Osteocyte (in vitro differentiated cells): ENCODE results near the gene NKIRAS2. TPM values are rescaled to one million over a fixed set of nuclear protein-coding genes. Genes with fewer than 3 reads are reported as not detected.

Source experiments
- DNase-seq: peaks from one replicate; pipeline ENCODE4 v3.0.0; 2021; ENCODE audit warnings: mixed read lengths; ENCODE audit not compliant: unreplicated experiment; ENCODE audit errors: extremely low spot score
- H3K27ac Mint-ChIP-seq: one replicate; pipeline ENCODE4 v1.8.0; 2021; ENCODE audit warnings: mild to moderate bottlenecking, mixed read lengths; ENCODE audit not compliant: unreplicated experiment
- H3K27me3 Mint-ChIP-seq: one replicate; pipeline ENCODE4 v1.8.0; 2021; ENCODE audit warnings: mixed read lengths; ENCODE audit not compliant: unreplicated experiment
- H3K36me3 Mint-ChIP-seq: one replicate; pipeline ENCODE4 v1.8.0; 2021; ENCODE audit warnings: mixed read lengths; ENCODE audit not compliant: unreplicated experiment
- H3K4me1 Mint-ChIP-seq: one replicate; pipeline ENCODE4 v1.8.0; 2021; ENCODE audit warnings: mixed read lengths; ENCODE audit not compliant: unreplicated experiment
- H3K4me3 Mint-ChIP-seq: one replicate; pipeline ENCODE4 v1.8.0; 2021; ENCODE audit warnings: mild to moderate bottlenecking, moderate library complexity, mixed read lengths; ENCODE audit not compliant: unreplicated experiment
- H3K9me3 Mint-ChIP-seq: one replicate; pipeline ENCODE4 v1.8.0; 2021; ENCODE audit warnings: mixed read lengths; ENCODE audit not compliant: unreplicated experiment
- total RNA-seq: library from RNA; stranded (reverse); gene quantifications from 2 replicates; pipeline ENCODE4 v1.2.1, GENCODE V29; 2021
- TF ChIP-seq, protein P1 (sequence below): fragments of 200-600 bp; sonication (generic); IDR thresholded peaks from 2 replicates; pipeline ENCODE4 v1.5.0; 2021; ENCODE audit warnings: antibody characterized with exemption, mild to moderate bottlenecking, moderate library complexity

NKIRAS2 gene
- total RNA-seq, 1 donor from 2014 or later: 48.9 TPM

DNA sequence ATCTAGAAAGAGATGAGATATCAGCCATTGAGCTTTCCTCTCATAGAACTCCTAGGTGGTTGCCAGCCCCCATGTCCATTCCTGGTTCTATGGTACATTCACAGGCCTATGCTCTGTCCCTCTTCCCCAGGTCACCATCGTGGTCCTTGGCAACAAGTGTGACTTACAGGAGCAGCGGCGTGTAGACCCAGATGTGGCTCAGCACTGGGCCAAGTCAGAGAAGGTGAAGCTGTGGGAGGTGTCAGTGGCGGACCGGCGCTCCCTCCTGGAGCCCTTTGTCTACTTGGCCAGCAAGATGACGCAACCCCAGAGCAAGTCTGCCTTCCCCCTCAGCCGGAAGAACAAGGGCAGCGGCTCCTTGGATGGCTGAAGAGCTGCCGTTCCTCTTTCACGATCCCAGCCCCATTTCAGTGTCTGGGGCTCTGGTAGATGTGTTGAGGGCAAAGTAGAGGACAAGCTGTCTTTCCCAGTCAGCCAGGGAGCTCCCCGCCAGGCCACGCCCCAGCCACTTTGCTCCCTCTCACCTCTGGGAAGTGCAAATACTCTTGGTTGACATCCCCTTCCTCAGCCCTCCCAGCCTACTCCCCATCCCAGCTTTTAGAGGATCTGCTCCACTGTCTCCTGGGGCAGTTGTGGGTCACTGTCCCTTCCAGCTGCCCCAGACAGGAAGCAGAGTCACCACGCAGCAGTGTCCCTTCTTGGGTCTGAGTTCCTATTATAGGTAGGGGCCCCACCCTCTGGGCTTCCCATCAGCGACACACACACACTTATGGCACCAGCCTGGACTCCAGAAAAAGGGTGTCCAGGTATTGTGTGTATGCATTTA is 3.8 kb downstream of the NKIRAS2 start:
- H3K4me3 Mint-ChIP-seq: no peak overlapping the region
- peaks cover 11% of the 10 kb centered on the region for H3K36me3 Mint-ChIP-seq
- TF ChIP-seq, protein P1, sequence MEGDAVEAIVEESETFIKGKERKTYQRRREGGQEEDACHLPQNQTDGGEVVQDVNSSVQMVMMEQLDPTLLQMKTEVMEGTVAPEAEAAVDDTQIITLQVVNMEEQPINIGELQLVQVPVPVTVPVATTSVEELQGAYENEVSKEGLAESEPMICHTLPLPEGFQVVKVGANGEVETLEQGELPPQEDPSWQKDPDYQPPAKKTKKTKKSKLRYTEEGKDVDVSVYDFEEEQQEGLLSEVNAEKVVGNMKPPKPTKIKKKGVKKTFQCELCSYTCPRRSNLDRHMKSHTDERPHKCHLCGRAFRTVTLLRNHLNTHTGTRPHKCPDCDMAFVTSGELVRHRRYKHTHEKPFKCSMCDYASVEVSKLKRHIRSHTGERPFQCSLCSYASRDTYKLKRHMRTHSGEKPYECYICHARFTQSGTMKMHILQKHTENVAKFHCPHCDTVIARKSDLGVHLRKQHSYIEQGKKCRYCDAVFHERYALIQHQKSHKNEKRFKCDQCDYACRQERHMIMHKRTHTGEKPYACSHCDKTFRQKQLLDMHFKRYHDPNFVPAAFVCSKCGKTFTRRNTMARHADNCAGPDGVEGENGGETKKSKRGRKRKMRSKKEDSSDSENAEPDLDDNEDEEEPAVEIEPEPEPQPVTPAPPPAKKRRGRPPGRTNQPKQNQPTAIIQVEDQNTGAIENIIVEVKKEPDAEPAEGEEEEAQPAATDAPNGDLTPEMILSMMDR: no peak
- DNase-seq: no peak
- H3K27me3 Mint-ChIP-seq: no peaks in the 10 kb centered on the region
- H3K9me3 Mint-ChIP-seq: peaks cover 3% of the 10 kb centered on the region
- H3K27ac Mint-ChIP-seq: peak overlapping the region; percentile 86
- H3K4me1 Mint-ChIP-seq: peaks cover 33% of the 10 kb centered on the region

DNA sequence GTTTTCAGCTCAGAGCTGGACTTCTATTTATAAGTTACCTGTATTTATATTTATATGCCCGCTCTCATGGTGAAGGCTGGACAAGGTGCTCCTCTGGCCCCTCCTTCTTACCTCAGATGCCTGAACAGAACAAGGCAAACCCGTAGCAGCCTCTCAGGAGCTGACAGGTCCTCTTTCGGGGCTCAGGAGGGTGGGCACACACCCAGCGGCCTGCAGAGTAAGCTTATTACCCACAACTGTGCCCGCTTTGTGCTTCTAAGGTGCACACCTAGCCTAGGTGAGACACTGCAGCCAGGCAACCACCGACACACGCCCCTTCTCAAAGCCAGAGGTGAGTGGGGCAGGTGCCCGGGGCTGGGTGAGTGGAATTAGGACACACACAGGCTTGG is 5.3 kb downstream of the NKIRAS2 start:
- H3K4me1 Mint-ChIP-seq: peaks cover 26% of the 10 kb centered on the region
- no peak for DNase-seq
- no peak overlapping the region for H3K4me3 Mint-ChIP-seq

GRCh38 chr17:42025936-42026335 is 6.0 kb downstream of the NKIRAS2 start:
- Mint-ChIP-seq H3K9me3 (no peaks in the 10 kb centered on the region), H3K4me1 (peaks cover 19% of the 10 kb centered on the region), H3K27ac (no peak overlapping the region), H3K36me3 (peaks cover 11% of the 10 kb centered on the region), H3K4me3 (no peak overlapping the region), H3K27me3 (peaks cover 3% of the 10 kb centered on the region)
- DNase-seq: no peak
- TF ChIP-seq, protein P1: no peak

More for the DNA sequence above, 5.3 kb downstream of the NKIRAS2 start:
- Mint-ChIP-seq H3K36me3 (peaks cover 11% of the 10 kb centered on the region), H3K27ac (peak overlapping the region; percentile 86), H3K9me3 (no peaks in the 10 kb centered on the region), H3K27me3 (no peaks in the 10 kb centered on the region)
- TF ChIP-seq, protein P1: no peak

- H3K27me3 Mint-ChIP-seq: peaks cover 3% of the 10 kb centered on the region
Observed at GRCh38 chr17:42026857-42027589, 7.1 kb downstream of the NKIRAS2 start.

GRCh38 chr17:42027590-42027889 is 7.7 kb downstream of the NKIRAS2 start:
- no peak for DNase-seq
- TF ChIP-seq, protein P1: no peak
- no peaks in the 10 kb centered on the region for H3K9me3 Mint-ChIP-seq
- H3K4me3 Mint-ChIP-seq: no peak overlapping the region
- H3K4me1 Mint-ChIP-seq: peaks cover 10% of the 10 kb centered on the region
- H3K36me3 Mint-ChIP-seq: peaks cover 3% of the 10 kb centered on the region
- peaks cover 3% of the 10 kb centered on the region for H3K27me3 Mint-ChIP-seq
- H3K27ac Mint-ChIP-seq: no peak overlapping the region

More at GRCh38 chr17:42026857-42027589, 7.1 kb downstream of the NKIRAS2 start:
- no peaks in the 10 kb centered on the region for H3K9me3 Mint-ChIP-seq
- DNase-seq: no peak
- TF ChIP-seq, protein P1: no peak
- no peak overlapping the region for H3K4me3 Mint-ChIP-seq
- H3K36me3 Mint-ChIP-seq: peaks cover 7% of the 10 kb centered on the region
- H3K4me1 Mint-ChIP-seq: peaks cover 13% of the 10 kb centered on the region
- H3K27ac Mint-ChIP-seq: no peak overlapping the region
